ENCODE data around the gene WASHC2C. TPM values are rescaled to one million over a fixed set of nuclear protein-coding genes. Genes with fewer than 3 reads are reported as not detected.

WASHC2C gene, protein sequence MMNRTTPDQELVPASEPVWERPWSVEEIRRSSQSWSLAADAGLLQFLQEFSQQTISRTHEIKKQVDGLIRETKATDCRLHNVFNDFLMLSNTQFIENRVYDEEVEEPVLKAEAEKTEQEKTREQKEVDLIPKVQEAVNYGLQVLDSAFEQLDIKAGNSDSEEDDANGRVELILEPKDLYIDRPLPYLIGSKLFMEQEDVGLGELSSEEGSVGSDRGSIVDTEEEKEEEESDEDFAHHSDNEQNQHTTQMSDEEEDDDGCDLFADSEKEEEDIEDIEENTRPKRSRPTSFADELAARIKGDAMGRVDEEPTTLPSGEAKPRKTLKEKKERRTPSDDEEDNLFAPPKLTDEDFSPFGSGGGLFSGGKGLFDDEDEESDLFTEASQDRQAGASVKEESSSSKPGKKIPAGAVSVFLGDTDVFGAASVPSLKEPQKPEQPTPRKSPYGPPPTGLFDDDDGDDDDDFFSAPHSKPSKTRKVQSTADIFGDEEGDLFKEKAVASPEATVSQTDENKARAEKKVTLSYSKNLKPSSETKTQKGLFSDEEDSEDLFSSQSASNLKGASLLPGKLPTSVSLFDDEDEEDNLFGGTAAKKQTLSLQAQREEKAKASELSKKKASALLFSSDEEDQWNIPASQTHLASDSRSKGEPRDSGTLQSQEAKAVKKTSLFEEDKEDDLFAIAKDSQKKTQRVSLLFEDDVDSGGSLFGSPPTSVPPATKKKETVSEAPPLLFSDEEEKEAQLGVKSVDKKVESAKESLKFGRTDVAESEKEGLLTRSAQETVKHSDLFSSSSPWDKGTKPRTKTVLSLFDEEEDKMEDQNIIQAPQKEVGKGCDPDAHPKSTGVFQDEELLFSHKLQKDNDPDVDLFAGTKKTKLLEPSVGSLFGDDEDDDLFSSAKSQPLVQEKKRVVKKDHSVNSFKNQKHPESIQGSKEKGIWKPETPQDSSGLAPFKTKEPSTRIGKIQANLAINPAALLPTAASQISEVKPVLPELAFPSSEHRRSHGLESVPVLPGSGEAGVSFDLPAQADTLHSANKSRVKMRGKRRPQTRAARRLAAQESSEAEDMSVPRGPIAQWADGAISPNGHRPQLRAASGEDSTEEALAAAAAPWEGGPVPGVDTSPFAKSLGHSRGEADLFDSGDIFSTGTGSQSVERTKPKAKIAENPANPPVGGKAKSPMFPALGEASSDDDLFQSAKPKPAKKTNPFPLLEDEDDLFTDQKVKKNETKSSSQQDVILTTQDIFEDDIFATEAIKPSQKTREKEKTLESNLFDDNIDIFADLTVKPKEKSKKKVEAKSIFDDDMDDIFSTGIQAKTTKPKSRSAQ (N-terminal part only)
- total RNA-seq (2022; extraction: Qiagen RNA extraction; ENCODE audit: low read depth) = 16.9 to 25.4 TPM (median 18.8 TPM) in 5 replicates

DNA sequence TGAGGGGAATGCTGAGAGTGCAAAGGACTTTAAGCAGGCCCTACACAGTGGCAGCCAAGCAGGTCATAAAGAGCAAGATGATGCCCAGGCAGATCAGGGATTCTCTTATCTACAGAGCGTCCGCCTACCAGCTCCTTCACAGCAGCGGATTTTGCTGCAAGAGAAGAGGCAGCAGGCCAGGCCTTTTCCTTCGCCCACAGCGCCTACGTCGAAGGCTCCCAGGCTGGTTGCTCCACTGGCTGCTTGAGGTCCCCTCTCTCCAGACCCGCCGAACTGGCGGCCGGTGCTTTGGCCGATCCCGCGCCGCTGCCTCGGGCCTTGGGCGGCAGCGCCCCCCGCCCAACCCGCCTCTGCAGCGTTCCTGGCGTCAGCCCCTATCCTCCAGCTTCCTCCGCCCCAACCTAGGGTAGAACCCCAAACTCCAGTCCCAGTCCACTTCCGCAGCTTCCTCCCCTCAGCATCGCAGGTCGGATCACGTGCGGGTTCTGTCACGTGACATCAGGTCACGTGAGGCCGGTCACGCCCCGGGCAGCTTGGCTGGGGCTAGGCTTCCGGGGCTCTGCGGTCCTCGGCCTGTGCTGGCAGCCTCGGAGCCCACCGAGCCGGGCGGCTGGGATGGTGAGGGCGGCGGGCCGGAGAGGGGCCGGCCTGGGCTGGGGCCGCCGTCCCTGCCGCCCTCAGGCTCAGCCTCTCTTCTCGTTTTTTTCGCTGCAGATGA, at the start of gene WASHC2C:
WASHC2C (plus strand) TSS at position 564 of the 718 bp plus-strand sequence; CDS start at position 616, 52 bp downstream.

Other genes starting within 250 kb of the WASHC2C start
- gene ZFAND4, start 54.5 kb upstream of the WASHC2C start, total RNA-seq (2022; extraction: Qiagen RNA extraction; ENCODE audit: low read depth) = 4.1 to 6.0 TPM (median 5.6 TPM) in 5 replicates
- 5.9 to 10.4 TPM (median 6.9 TPM) in 5 replicates for gene AGAP4, start 120.2 kb downstream of the WASHC2C start, total RNA-seq (2022; extraction: Qiagen RNA extraction; ENCODE audit: low read depth)
- gene TIMM23, start 245.2 kb downstream of the WASHC2C start, total RNA-seq (2022; extraction: Qiagen RNA extraction; ENCODE audit: low read depth) = 151 to 161 TPM (median 152 TPM) in 5 replicates